Adrenal gland (tissue), 12 donors: ENCODE data around the gene KLK3. TPM values are rescaled to one million over a fixed set of nuclear protein-coding genes. Genes with fewer than 3 reads are reported as not detected.

ENCODE experiments used
- DNase-seq, 7 donors: peaks; one replicate each; pipeline ENCODE4 v3.0.0-alpha.2; 2019 to 2020
- H3K27ac ChIP-seq, 5 donors: fragments of 200-600 bp; sonication (generic) in 4 of 5; 1 replicate in 3 of 5; 2 replicates in 2 of 5; pipeline versions ENCODE4 v1.5.1 to v1.8.0; 2016 to 2020; ENCODE audit warnings: mild to moderate bottlenecking in 1 of 5
- H3K27me3 ChIP-seq: fragments of 200-600 bp; 2 replicates; pipeline ENCODE4 v1.8.0; 2021
- H3K36me3 ChIP-seq, 2 donors: fragments of 200-600 bp; replicated peaks in 1 of 2; 1 replicate in 1 of 2; 2 replicates in 1 of 2; pipeline versions ENCODE4 v1.5.1 to v1.8.0; 2018 to 2022
- H3K4me1 ChIP-seq, 2 donors: fragments of 200-600 bp; replicated peaks in 1 of 2; 1 replicate in 1 of 2; 2 replicates in 1 of 2; pipeline versions ENCODE4 v1.5.1 to v1.8.0; 2018 to 2021
- H3K4me3 ChIP-seq, 4 donors: fragments of 200-600 bp; sonication (generic) in 3 of 4; one replicate each; pipeline ENCODE4 v1.5.1; 2016 to 2018
- H3K9me3 ChIP-seq, 3 donors: fragments of 200-600 bp; sonication (generic) in 1 of 3; replicated peaks in 1 of 3; 1 replicate in 2 of 3; 2 replicates in 1 of 3; pipeline versions ENCODE4 v1.5.1 to v1.8.0; 2016 to 2021
- POLR2A ChIP-seq, 2 donors: fragments of 450-650 bp; IDR thresholded peaks; one replicate each; pipeline ENCODE4 v1.6.1; 2017; ENCODE audit warnings: antibody characterized with exemption in 2 of 2, mild to moderate bottlenecking in 2 of 2, moderate library complexity in 1 of 2
- WGBS, 4 donors: extraction: QIAGEN DNeasy Blood & Tissue Kit in 2 of 4; methylation state at CpG; one replicate each; pipeline versions ENCODE4 v1.1.5 to v1.1.7; 2013 to 2017; 5-methylcytosine and 5-hydroxymethylcytosine counted together
- intact Hi-C, 2 donors: fragments of 100-400 bp; cut with DNase I; formaldehyde crosslinking; loops; one replicate each; pipeline versions ENCODE4 v1.14.1 to v1.15.0; 2022 to 2023
- polyA plus RNA-seq, 3 donors: library from polyadenylated mRNA; stranded (reverse); fragments of 200-250 nt in 2 of 3; fragments of 350-450 nt in 1 of 3; fragmentation: Illumina TruSeq in 1 of 3; extraction: RNeasy Lipid Tissue Mini Kit (QIAGEN cat#74804) in 1 of 3; gene quantifications; one replicate each; pipeline ENCODE4 v1.2.3, GENCODE V29; 2013 to 2014
- total RNA-seq, 9 donors: library from RNA; depleted of rRNA in 4 of 9; stranded (reverse); fragments of >200 nt in 4 of 9; fragments of 120-200 nt in 1 of 9; fragmentation: NEBNext Ultra II Directional in 1 of 9; extraction: Animal tissue kit (Norgen Biotek cat#: 25700) in 1 of 9; gene quantifications; one replicate each; pipeline versions ENCODE4 v1.1.0 to v1.2.4, GENCODE V29; 2013 to 2023
- TF ChIP-seq, protein P1 (sequence below), 6 experiments: fragments of 450-650 bp in 4 of 6; fragments of 200-600 bp in 2 of 6; sonication (generic) in 1 of 6; IDR thresholded peaks; 1 replicate in 5 of 6; 2 replicates in 1 of 6; pipeline versions ENCODE4 v1.5.1 to v1.8.0; 2016 to 2021; ENCODE audit warnings: antibody characterized with exemption in 6 of 6, mild to moderate bottlenecking in 2 of 6, moderate library complexity in 1 of 6
- donor health status: healthy with polysubstance abuse.
- donor health status: Bipolar disorder and iron deficiency.
- donor health status: DM: yes; HTN: yes; CAD: no.
- donor health status: DM: no; HTN: no; CAD: no.
- donor health status: DM: no; HTN: no; CAD: no.
- donor health status: DM: yes; HTN: yes; CAD: no.

The KLK3 gene
- total and polyA plus RNA-seq, 12 donors, result 0.11 to 26.0 (median 1.1) TPM; not detected in 4

DNA sequence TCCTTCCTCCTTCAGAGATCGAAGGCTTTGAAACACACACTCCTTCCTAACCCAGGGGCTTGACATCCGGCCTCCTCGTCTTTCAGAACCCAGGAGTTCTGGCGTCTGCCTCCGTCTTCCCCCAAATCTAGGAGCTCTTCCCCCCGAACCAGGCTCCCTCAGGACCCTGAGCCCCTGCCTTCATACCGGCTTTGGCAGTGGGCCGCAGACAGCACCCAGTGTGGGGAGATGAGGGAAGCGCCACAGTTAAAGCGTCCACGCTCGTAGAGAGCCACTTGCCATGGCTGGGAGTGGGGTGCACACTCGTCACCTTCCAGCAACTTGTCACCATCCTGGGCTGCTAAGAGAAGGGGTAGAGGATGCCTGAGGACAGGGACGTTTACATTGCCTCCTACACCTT lies 27.2 kb upstream of the KLK3 start:
- no peak overlapping the region for H3K4me3 ChIP-seq
- 85 to 90% (median 89%) methylated on average over 14 of the region's 14 CpGs for WGBS, 4 donors
- peaks cover 5% of the 10 kb centered on the region for H3K27me3 ChIP-seq
- H3K27ac ChIP-seq, result no peak overlapping the region
- no peak for TF ChIP-seq POLR2A (IDR thresholded peaks at IDR 0.05)
- TF ChIP-seq, protein P1, sequence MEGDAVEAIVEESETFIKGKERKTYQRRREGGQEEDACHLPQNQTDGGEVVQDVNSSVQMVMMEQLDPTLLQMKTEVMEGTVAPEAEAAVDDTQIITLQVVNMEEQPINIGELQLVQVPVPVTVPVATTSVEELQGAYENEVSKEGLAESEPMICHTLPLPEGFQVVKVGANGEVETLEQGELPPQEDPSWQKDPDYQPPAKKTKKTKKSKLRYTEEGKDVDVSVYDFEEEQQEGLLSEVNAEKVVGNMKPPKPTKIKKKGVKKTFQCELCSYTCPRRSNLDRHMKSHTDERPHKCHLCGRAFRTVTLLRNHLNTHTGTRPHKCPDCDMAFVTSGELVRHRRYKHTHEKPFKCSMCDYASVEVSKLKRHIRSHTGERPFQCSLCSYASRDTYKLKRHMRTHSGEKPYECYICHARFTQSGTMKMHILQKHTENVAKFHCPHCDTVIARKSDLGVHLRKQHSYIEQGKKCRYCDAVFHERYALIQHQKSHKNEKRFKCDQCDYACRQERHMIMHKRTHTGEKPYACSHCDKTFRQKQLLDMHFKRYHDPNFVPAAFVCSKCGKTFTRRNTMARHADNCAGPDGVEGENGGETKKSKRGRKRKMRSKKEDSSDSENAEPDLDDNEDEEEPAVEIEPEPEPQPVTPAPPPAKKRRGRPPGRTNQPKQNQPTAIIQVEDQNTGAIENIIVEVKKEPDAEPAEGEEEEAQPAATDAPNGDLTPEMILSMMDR (IDR thresholded peaks at IDR 0.05), result no peak
- peaks cover 6 to 7% of the 10 kb centered on the region in 2 donors for H3K4me1 ChIP-seq
- no peak for DNase-seq
- H3K36me3 ChIP-seq, result no peaks in the 10 kb centered on the region
- no peaks in the 10 kb centered on the region for H3K9me3 ChIP-seq
- intact Hi-C loops, result no loop called here

GRCh38 chr19:50829801-50830200 lies 24.9 kb upstream of the KLK3 start:
- WGBS, 4 donors, result 41 to 47% (median 42%) methylated on average over 5 of the region's 5 CpGs
- intact Hi-C loops, result no loop called here
- Histone ChIP-seq H3K4me1 (peaks cover 6 to 7% of the 10 kb centered on the region in 2 donors), H3K36me3 (no peaks in the 10 kb centered on the region), H3K27ac (peak overlapping the region in 2 of 5 donors; percentile 36 to 77), H3K9me3 (no peaks in the 10 kb centered on the region), H3K4me3 (no peak overlapping the region), H3K27me3 (no peaks in the 10 kb centered on the region)
- DNase-seq, result peak; percentile 56 to 88 (median 84)
- TF ChIP-seq, protein P1 (IDR thresholded peaks at IDR 0.05), result no peak
- TF ChIP-seq POLR2A (IDR thresholded peaks at IDR 0.05), result peak in 1 of 2 donors; percentile 23

- H3K9me3 ChIP-seq, result no peaks in the 10 kb centered on the region
- H3K4me1 ChIP-seq, result peaks cover 6 to 13% of the 10 kb centered on the region in 2 donors
- H3K27me3 ChIP-seq, result no peaks in the 10 kb centered on the region
- TF ChIP-seq, protein P1 (IDR thresholded peaks at IDR 0.05), result no peak
- no peak for TF ChIP-seq POLR2A (IDR thresholded peaks at IDR 0.05)
- 60 to 65% (median 64%) methylated on average over 14 to 17 of the region's 17 CpGs for WGBS, 4 donors
- H3K27ac ChIP-seq, result peak overlapping the region in 2 of 5 donors; percentile 36 to 77
- intact Hi-C loops, result no loop called here
- no peaks in the 10 kb centered on the region for H3K36me3 ChIP-seq
- DNase-seq, result no peak
- no peak overlapping the region for H3K4me3 ChIP-seq
Measured at GRCh38 chr19:50830266-50831025, 24.3 kb upstream of the KLK3 start.

GRCh38 chr19:50831026-50831396 lies 23.7 kb upstream of the KLK3 start:
- 76 to 85% (median 80%) methylated on average over 3 to 7 of the region's 7 CpGs for WGBS, 4 donors
- no peak for TF ChIP-seq POLR2A (IDR thresholded peaks at IDR 0.05)
- TF ChIP-seq, protein P1 (IDR thresholded peaks at IDR 0.05), result no peak
- Histone ChIP-seq H3K9me3 (no peaks in the 10 kb centered on the region), H3K4me3 (no peak overlapping the region), H3K27me3 (no peaks in the 10 kb centered on the region), H3K36me3 (no peaks in the 10 kb centered on the region), H3K4me1 (peaks cover 6 to 16% of the 10 kb centered on the region in 2 donors), H3K27ac (peak overlapping the region in 1 of 5 donors; percentile 77)
- intact Hi-C loops, result no loop called here
- no peak for DNase-seq
